MM.1S (cell line): ENCODE measurements around the gene RBM47.

Experiments used
- CTCF ChIP-seq: fragments of 300-600 bp; sonication (generic); IDR thresholded peaks from 2 replicates; pipeline ENCODE4 v1.5.1; 2016; ENCODE audit warnings: antibody characterized with exemption, low read length, mixed read lengths
- EZH2 ChIP-seq: fragments of 300-600 bp; sonication (generic); optimal IDR thresholded peaks from 2 replicates; pipeline ENCODE3; 2017; ENCODE audit warnings: low read depth, mild to moderate bottlenecking, antibody characterized with exemption, low read length, mixed read lengths

GRCh38 chr4:40375620-40376019, 254.0 kb downstream of the RBM47 start:
- TF ChIP-seq CTCF: no peak
- TF ChIP-seq EZH2: no peak
